ENCODE measurements around the gene CIBAR2. TPM values are rescaled to one million over a fixed set of nuclear protein-coding genes. Genes with fewer than 3 reads are reported as not detected.

The CIBAR2 gene
- total RNA-seq, 2 experiments from 2014 or later = not detected

- Mint-ChIP-seq H3K27ac (no peak overlapping the region), H3K9me3 (peaks cover 3% of the 10 kb centered on the region), H3K36me3 (ENCODE audit: low read depth) (peaks cover 20% of the 10 kb centered on the region), H3K4me1 (peaks cover 59% of the 10 kb centered on the region), H3K27me3 (no peaks in the 10 kb centered on the region), H3K4me3 (no peak overlapping the region)
- ChIA-PET CTCF (interaction anchor here (0.6 kb wide), 1 partner anchor 44 kb away, joined by 4 read pairs; no protein-coding TSS in a partner anchor), POLR2A (no interaction called here)
- no peak for DNase-seq
These were observed 60.6 kb downstream of the CIBAR2 start for GRCh38 chr16:85051683-85052082.

GRCh38 chr16:85051067-85051581, 61.1 kb downstream of the CIBAR2 start:
- H3K9me3 Mint-ChIP-seq = peaks cover 3% of the 10 kb centered on the region

GRCh38 chr16:85049706-85050305, 62.5 kb downstream of the CIBAR2 start:
- no peak for DNase-seq
- Mint-ChIP-seq H3K4me3 (no peak overlapping the region), H3K4me1 (peaks cover 46% of the 10 kb centered on the region), H3K36me3 (ENCODE audit: low read depth) (peaks cover 20% of the 10 kb centered on the region), H3K27me3 (no peaks in the 10 kb centered on the region), H3K27ac (no peak overlapping the region), H3K9me3 (peaks cover 3% of the 10 kb centered on the region)
- CTCF ChIA-PET = no interaction called here
- POLR2A ChIA-PET = no interaction called here

More at GRCh38 chr16:85051067-85051581, 61.1 kb downstream of the CIBAR2 start:
- Mint-ChIP-seq H3K27me3 (no peaks in the 10 kb centered on the region), H3K27ac (no peak overlapping the region), H3K4me1 (peaks cover 57% of the 10 kb centered on the region), H3K4me3 (no peak overlapping the region), H3K36me3 (ENCODE audit: low read depth) (peaks cover 22% of the 10 kb centered on the region)
- ChIA-PET POLR2A (no interaction called here), CTCF (no interaction called here)
- no peak for DNase-seq

GRCh38 chr16:85048921-85049562, 63.2 kb downstream of the CIBAR2 start:
- H3K4me3 Mint-ChIP-seq = no peak overlapping the region
- POLR2A ChIA-PET = no interaction called here
- peaks cover 38% of the 10 kb centered on the region for H3K4me1 Mint-ChIP-seq
- H3K27me3 Mint-ChIP-seq = no peaks in the 10 kb centered on the region
- peaks cover 3% of the 10 kb centered on the region for H3K9me3 Mint-ChIP-seq
- no peak overlapping the region for H3K27ac Mint-ChIP-seq
- CTCF ChIA-PET = no interaction called here
- peaks cover 20% of the 10 kb centered on the region for H3K36me3 Mint-ChIP-seq (ENCODE audit: low read depth)
- no peak for DNase-seq

Other genes starting within 250 kb of the CIBAR2 start
- 10 to 100 TPM; 30.7 to 33.9 TPM for gene ZDHHC7, start 100.9 kb downstream of the CIBAR2 start, total RNA-seq
- 10 to 100 TPM; 13.6 to 14.8 TPM for gene KIAA0513, start 84.7 kb downstream of the CIBAR2 start, total RNA-seq